Endothelial cell of umbilical vein (primary cell): ENCODE measurements around the gene GRIN2D. TPM values are rescaled to one million over a fixed set of nuclear protein-coding genes. Genes with fewer than 3 reads are reported as not detected.

Experiments used
- BruUV-seq: library from RNA; stranded (reverse); fragments of 400-500 nt; replicated peaks from 2 replicates; lab custom pipeline; 2021; lab: Mats Ljungman, UMichigan
- CTCF ChIA-PET: fragments of 300-600, 350-600 bp; sonication (Branson Sonifier 250); formaldehyde crosslinking; loops from one replicate; lab custom pipeline; 2021; ENCODE audit warnings: antibody characterized with exemption, inconsistent platforms; lab: Charles Lee
- POLR2A ChIA-PET: fragments of 300-600, 350-600 bp; sonication (Branson Sonifier 250); formaldehyde crosslinking; loops from one replicate; lab custom pipeline; 2021; ENCODE audit warnings: antibody characterized with exemption, inconsistent platforms; lab: Charles Lee
- DNase-seq: peaks from one replicate; pipeline ENCODE4 v3.0.0-alpha.2; 2011; ENCODE audit warnings: low read depth, low spot score
- FAIRE-seq: peaks from 2 replicates; lab custom pipeline; 2011; peaks lifted over from hg19 to GRCh38; lab: Jason Lieb, UNC
- H2AFZ ChIP-seq: 2 replicates; pipeline ENCODE4 v1.6.0; 2012; ENCODE audit warnings: low read depth, low read length, control low read depth, inconsistent platforms
- H3K27ac ChIP-seq: 2 replicates; pipeline ENCODE4 v1.5.1; 2011; ENCODE audit warnings: low read depth, mild to moderate bottlenecking, control low read depth, low read length, moderate library complexity; ENCODE audit not compliant: insufficient read depth
- H3K27me3 ChIP-seq, 2 experiments: 2 replicates each; pipeline versions ENCODE4 v1.6.0 to v1.6.1; 2011; ENCODE audit warnings: low read length in 2 of 2, mixed read lengths in 1 of 2; ENCODE audit not compliant: control insufficient read depth in 2 of 2, insufficient read depth in 2 of 2
- H3K36me3 ChIP-seq, 2 experiments: 2 replicates in 1 of 2; 3 replicates in 1 of 2; pipeline ENCODE4 v1.5.1; 2011; ENCODE audit warnings: low read length in 2 of 2, mild to moderate bottlenecking in 1 of 2, moderate library complexity in 1 of 2; ENCODE audit not compliant: control insufficient read depth in 2 of 2, insufficient read depth in 2 of 2; ENCODE audit errors: extremely low read depth in 1 of 2
- H3K4me1 ChIP-seq: 3 replicates; pipeline ENCODE4 v1.5.1; 2011; ENCODE audit warnings: mild to moderate bottlenecking, low read length; ENCODE audit not compliant: control insufficient read depth, insufficient read depth; ENCODE audit errors: extremely low read depth
- H3K4me2 ChIP-seq: 2 replicates; pipeline ENCODE4 v1.6.1; 2011; ENCODE audit warnings: low read length, control low read depth, mixed read lengths; ENCODE audit not compliant: insufficient read depth
- H3K4me3 ChIP-seq, 3 experiments: fragments of 200-600 bp in 1 of 3; sonication (generic), shearing (Covaris generic) in 1 of 3; replicated peaks in 1 of 3; 2 replicates each; pipeline ENCODE4 v1.5.1; 2011 to 2016; ENCODE audit warnings: control low read depth in 3 of 3, low read length in 3 of 3, mild to moderate bottlenecking in 2 of 3, inconsistent platforms in 1 of 3, low read depth in 1 of 3, moderate library complexity in 1 of 3; ENCODE audit not compliant: insufficient read depth in 1 of 3
- H3K79me2 ChIP-seq: 2 replicates; pipeline ENCODE4 v1.6.0; 2012; ENCODE audit warnings: low read length, inconsistent platforms; ENCODE audit not compliant: control insufficient read depth, insufficient read depth
- H3K9ac ChIP-seq: replicated peaks from 2 replicates; pipeline ENCODE3; 2011; ENCODE audit warnings: low read length, control low read depth; ENCODE audit not compliant: insufficient read depth; ENCODE audit errors: extremely low read depth
- H3K9me1 ChIP-seq: replicated peaks from 3 replicates; pipeline ENCODE4 v1.6.0; 2011; ENCODE audit warnings: mild to moderate bottlenecking, low read length; ENCODE audit not compliant: control insufficient read depth, insufficient read depth; ENCODE audit errors: extremely low read depth
- H3K9me3 ChIP-seq: replicated peaks from 2 replicates; pipeline ENCODE4 v1.5.1; 2012; ENCODE audit warnings: low read length, inconsistent platforms; ENCODE audit not compliant: control insufficient read depth, insufficient read depth
- H4K20me1 ChIP-seq: replicated peaks from 2 replicates; pipeline ENCODE3; 2011; ENCODE audit warnings: mild to moderate bottlenecking, low read length; ENCODE audit not compliant: control insufficient read depth, insufficient read depth; ENCODE audit errors: extremely low read depth
- EZH2 ChIP-seq: IDR thresholded peaks from 2 replicates; pipeline ENCODE4 v1.6.1; 2012; ENCODE audit warnings: borderline replicate concordance, low read depth, mild to moderate bottlenecking, moderate library complexity, low read length, inconsistent platforms; ENCODE audit not compliant: severe bottlenecking
- FOS ChIP-seq: IDR thresholded peaks from 2 replicates; pipeline ENCODE4 v1.6.1; 2011; ENCODE audit warnings: mild to moderate bottlenecking, low read length, moderate library complexity, borderline replicate concordance; ENCODE audit not compliant: insufficient read depth
- GATA2 ChIP-seq: IDR thresholded peaks from 2 replicates; pipeline ENCODE4 v1.7.0; 2011; ENCODE audit warnings: low read depth, mild to moderate bottlenecking, moderate library complexity, mixed read lengths, low read length; ENCODE audit not compliant: insufficient read length, insufficient read depth
- JUN ChIP-seq: IDR thresholded peaks from 2 replicates; pipeline ENCODE4 v1.6.1; 2011; ENCODE audit warnings: borderline replicate concordance, low read depth; ENCODE audit not compliant: insufficient read length, insufficient read depth
- MYC ChIP-seq: IDR thresholded peaks from one replicate; pipeline ENCODE4 v1.6.1; 2011; ENCODE audit warnings: mild to moderate bottlenecking, low read depth, low read length
- POLR2A ChIP-seq: IDR thresholded peaks from 2 replicates; pipeline ENCODE4 v1.6.1; 2012; ENCODE audit warnings: low read depth, mild to moderate bottlenecking, control low read depth, low read length
- POLR2AphosphoS5 ChIP-seq: IDR thresholded peaks from 2 replicates; pipeline ENCODE4 v1.6.1; 2012; ENCODE audit warnings: low read depth, mild to moderate bottlenecking, control low read depth, low read length, moderate library complexity; ENCODE audit not compliant: insufficient read depth
- dilution Hi-C: fragments of 300-500 bp; cut with MboI; formaldehyde crosslinking; loops from one replicate; pipeline ENCODE4 v1.15.0; 2019; ENCODE audit warnings: low sequenced_read_pairs; ENCODE audit not compliant: extremely low pct_ligation_motif_present
- intact Hi-C: fragments of 100-400 bp; cut with micrococcal nuclease; formaldehyde crosslinking; loops from one replicate; pipeline ENCODE4 v1.10.0; 2022
- polyA plus RNA-seq, 4 experiments: library from polyadenylated mRNA; depleted of rRNA in 3 of 4; stranded (reverse) in 3 of 4; unstranded in 1 of 4; fragments of >200 nt; gene quantifications; 2 replicates each; pipeline versions ENCODE4 v1.2.1 to v1.2.3, GENCODE V29; 2011 to 2012; ENCODE audit warnings: missing spikeins in 1 of 4
- total RNA-seq: library from RNA; stranded (reverse); gene quantifications from 2 replicates; pipeline ENCODE4 v1.2.3, GENCODE V29; 2021
- TF ChIP-seq, protein P1 (sequence below): IDR thresholded peaks from 2 replicates; pipeline ENCODE4 v1.6.1; 2011; ENCODE audit not compliant: insufficient read depth, insufficient read length
- TF ChIP-seq, protein P2 (sequence below), 2 donors: IDR thresholded peaks; 1 replicate in 1 of 2; 2 replicates in 1 of 2; pipeline ENCODE4 v1.5.1; 2011; ENCODE audit warnings: low read length in 2 of 2, mild to moderate bottlenecking in 2 of 2, moderate library complexity in 2 of 2, control low read depth in 1 of 2, inconsistent platforms in 1 of 2, low read depth in 1 of 2; ENCODE audit not compliant: insufficient read depth in 1 of 2; ENCODE audit errors: extremely low read depth in 1 of 2

The GRIN2D gene
- total and polyA plus RNA-seq, 2 donors (not counting 3 experiments of a cell fraction or from before 2014, with no cell fraction given): 0.59 to 2.1 TPM

DNA sequence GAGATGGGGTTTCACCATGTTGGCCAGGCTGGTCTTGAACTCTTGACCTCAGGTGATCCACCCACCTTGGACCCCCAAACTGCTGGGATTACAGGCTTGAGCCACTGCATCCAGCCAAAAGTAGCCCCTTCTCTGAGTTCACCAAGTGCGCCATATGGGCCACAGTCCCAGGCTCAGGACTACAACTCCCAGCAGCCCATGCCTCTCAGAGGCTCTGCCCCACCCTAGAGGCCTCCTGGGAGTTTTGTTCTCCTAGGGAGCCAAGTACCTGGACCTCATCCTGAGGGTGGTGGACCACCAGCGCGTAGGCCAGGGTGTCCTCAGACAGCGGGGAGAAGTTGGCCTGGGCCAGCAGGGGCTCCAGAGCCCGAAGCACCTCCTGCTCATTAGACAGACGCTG is 48.6 kb upstream of the GRIN2D start:
- intact Hi-C loops (no loop called here), dilution Hi-C loops (no loop called here)
- Histone ChIP-seq H3K9me1 (no peaks in the 10 kb centered on the region), H3K4me2 (no peak overlapping the region), H3K27me3 (no peaks in the 10 kb centered on the region), H3K4me1 (no peaks in the 10 kb centered on the region), H3K9ac (no peak overlapping the region), H3K4me3 (no peak overlapping the region), H3K79me2 (no peaks in the 10 kb centered on the region), H3K36me3 (no peaks in the 10 kb centered on the region), H2AFZ (no peak overlapping the region), H3K9me3 (no peaks in the 10 kb centered on the region), H3K27ac (no peak overlapping the region), H4K20me1 (no peaks in the 10 kb centered on the region)
- ChIA-PET POLR2A (no interaction called here), CTCF (no interaction called here)
- no TSS peak for BruUV-seq
- no peak for TF ChIP-seq EZH2
- no peak for TF ChIP-seq MYC
- TF ChIP-seq POLR2AphosphoS5: no peak
- no peak for TF ChIP-seq JUN
- no peak for TF ChIP-seq GATA2
- TF ChIP-seq, protein P1, sequence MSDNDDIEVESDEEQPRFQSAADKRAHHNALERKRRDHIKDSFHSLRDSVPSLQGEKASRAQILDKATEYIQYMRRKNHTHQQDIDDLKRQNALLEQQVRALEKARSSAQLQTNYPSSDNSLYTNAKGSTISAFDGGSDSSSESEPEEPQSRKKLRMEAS: no peak
- TF ChIP-seq FOS: no peak
- TF ChIP-seq, protein P2, sequence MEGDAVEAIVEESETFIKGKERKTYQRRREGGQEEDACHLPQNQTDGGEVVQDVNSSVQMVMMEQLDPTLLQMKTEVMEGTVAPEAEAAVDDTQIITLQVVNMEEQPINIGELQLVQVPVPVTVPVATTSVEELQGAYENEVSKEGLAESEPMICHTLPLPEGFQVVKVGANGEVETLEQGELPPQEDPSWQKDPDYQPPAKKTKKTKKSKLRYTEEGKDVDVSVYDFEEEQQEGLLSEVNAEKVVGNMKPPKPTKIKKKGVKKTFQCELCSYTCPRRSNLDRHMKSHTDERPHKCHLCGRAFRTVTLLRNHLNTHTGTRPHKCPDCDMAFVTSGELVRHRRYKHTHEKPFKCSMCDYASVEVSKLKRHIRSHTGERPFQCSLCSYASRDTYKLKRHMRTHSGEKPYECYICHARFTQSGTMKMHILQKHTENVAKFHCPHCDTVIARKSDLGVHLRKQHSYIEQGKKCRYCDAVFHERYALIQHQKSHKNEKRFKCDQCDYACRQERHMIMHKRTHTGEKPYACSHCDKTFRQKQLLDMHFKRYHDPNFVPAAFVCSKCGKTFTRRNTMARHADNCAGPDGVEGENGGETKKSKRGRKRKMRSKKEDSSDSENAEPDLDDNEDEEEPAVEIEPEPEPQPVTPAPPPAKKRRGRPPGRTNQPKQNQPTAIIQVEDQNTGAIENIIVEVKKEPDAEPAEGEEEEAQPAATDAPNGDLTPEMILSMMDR (IDR thresholded peaks at IDR 0.05; ENCODE audit: extremely low read depth in 1 of 2, insufficient read depth in 1 of 2, low read depth in 1 of 2, low read length in 2 of 2): no peak
- TF ChIP-seq POLR2A: no peak
- DNase-seq (no peak), FAIRE-seq (no peak)
